Measurements from ENCODE around the gene HSPH1. TPM values are rescaled to one million over a fixed set of nuclear protein-coding genes. Genes with fewer than 3 reads are reported as not detected.

The HSPH1 gene
- total and polyA plus RNA-seq, 2 of the 13 experiments (the other 11 are each of a cell fraction or from before 2014, with no cell fraction given) = 13.0 to 62.9 TPM

DNA sequence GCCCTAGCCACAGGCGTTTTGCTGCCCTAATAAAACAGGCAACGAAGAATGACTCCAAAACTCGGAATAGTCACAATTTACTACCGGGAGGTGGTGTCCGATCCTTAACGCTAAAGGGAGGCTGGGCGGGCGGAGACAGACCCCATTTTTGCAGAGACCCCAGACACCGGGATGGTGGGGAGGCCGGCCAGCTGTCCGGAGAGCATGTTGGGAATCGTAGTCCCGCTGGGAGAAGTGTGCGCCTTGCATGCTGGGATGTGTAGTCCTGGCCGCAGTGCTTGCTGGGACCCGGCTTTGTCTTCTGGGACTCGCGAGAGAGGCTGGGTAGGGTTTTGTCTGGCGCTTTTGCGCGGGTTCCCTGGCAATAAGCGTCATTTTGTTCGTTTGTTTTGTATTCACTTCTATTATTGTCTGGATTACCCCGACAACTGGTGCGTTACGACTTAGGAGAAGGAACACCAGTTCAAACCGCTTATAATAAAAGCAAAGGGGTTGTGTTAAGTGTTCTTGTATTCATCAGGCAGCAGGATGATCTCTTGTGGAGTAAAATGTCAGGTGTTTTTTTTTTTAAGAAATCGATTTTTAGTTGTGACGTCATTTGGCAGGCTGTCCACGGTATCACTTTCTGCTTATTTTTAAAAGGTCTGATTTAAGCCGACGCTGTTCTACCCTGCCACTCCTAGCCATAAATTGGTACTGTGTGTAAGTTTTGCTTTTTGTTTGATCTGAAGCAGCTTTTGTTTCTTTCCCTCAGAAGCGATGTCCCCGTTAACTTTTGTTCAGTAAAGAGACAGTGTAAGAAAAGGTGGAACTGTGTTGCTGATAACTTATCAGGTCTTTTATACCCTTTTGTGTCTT lies 676 bp upstream of the HSPH1 start (continued):
- TF ChIP-seq, protein P1, sequence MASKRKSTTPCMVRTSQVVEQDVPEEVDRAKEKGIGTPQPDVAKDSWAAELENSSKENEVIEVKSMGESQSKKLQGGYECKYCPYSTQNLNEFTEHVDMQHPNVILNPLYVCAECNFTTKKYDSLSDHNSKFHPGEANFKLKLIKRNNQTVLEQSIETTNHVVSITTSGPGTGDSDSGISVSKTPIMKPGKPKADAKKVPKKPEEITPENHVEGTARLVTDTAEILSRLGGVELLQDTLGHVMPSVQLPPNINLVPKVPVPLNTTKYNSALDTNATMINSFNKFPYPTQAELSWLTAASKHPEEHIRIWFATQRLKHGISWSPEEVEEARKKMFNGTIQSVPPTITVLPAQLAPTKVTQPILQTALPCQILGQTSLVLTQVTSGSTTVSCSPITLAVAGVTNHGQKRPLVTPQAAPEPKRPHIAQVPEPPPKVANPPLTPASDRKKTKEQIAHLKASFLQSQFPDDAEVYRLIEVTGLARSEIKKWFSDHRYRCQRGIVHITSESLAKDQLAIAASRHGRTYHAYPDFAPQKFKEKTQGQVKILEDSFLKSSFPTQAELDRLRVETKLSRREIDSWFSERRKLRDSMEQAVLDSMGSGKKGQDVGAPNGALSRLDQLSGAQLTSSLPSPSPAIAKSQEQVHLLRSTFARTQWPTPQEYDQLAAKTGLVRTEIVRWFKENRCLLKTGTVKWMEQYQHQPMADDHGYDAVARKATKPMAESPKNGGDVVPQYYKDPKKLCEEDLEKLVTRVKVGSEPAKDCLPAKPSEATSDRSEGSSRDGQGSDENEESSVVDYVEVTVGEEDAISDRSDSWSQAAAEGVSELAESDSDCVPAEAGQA (IDR thresholded peaks at IDR 0.05; ENCODE audit: low read depth) = peak; percentile 79
- TF ChIP-seq, protein P1 (CRISPR knock-in tag; IDR thresholded peaks at IDR 0.05; ENCODE audit: borderline replicate concordance) = no peak; the same call in 1 of the 2 replicates
- TF ChIP-seq ATRX (CRISPR knock-in tag; IDR thresholded peaks at IDR 0.05; ENCODE audit: borderline replicate concordance) (no peak), ZSCAN20 (CRISPR knock-in tag; IDR thresholded peaks at IDR 0.05; ENCODE audit: borderline replicate concordance) (no peak), ZSCAN22 (CRISPR knock-in tag; IDR thresholded peaks at IDR 0.05) (no peak), ZNF777 (CRISPR knock-in tag; IDR thresholded peaks at IDR 0.05) (no peak; the same call in 1 of the 2 replicates), ZNF776 (CRISPR knock-in tag; IDR thresholded peaks at IDR 0.05) (no peak), ZNF878 (CRISPR knock-in tag; IDR thresholded peaks at IDR 0.05) (no peak), WIZ (CRISPR knock-in tag; IDR thresholded peaks at IDR 0.05) (no peak), ZNF558 (CRISPR knock-in tag; IDR thresholded peaks at IDR 0.05; ENCODE audit: borderline replicate concordance) (no peak), NFYB (CRISPR knock-in tag; IDR thresholded peaks at IDR 0.05) (peak; percentile 9; the same call in 1 of the 2 replicates), NFKB2 (CRISPR knock-in tag; IDR thresholded peaks at IDR 0.05; ENCODE audit: borderline replicate concordance) (no peak), BRCA1 (CRISPR knock-in tag; IDR thresholded peaks at IDR 0.05) (0 out of 2 replicates have a peak, but pooled peaks have one; percentile 8), ZNF367 (CRISPR knock-in tag; IDR thresholded peaks at IDR 0.05; ENCODE audit: borderline replicate concordance) (no peak), REL (CRISPR knock-in tag; conservative IDR thresholded peaks at IDR 0.05) (0 out of 2 replicates have a peak, but pooled peaks have one; percentile 52), ZNF292 (CRISPR knock-in tag; IDR thresholded peaks at IDR 0.05; ENCODE audit: borderline replicate concordance, low read depth) (no peak), MED13 (CRISPR knock-in tag; IDR thresholded peaks at IDR 0.05) (no peak)
- TF ChIP-seq, protein P2, sequence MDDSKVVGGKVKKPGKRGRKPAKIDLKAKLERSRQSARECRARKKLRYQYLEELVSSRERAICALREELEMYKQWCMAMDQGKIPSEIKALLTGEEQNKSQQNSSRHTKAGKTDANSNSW (CRISPR knock-in tag; IDR thresholded peaks at IDR 0.05; ENCODE audit: borderline replicate concordance) = no peak
- TF ChIP-seq, protein P3, sequence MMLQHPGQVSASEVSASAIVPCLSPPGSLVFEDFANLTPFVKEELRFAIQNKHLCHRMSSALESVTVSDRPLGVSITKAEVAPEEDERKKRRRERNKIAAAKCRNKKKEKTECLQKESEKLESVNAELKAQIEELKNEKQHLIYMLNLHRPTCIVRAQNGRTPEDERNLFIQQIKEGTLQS (CRISPR knock-in tag; IDR thresholded peaks at IDR 0.05) = no peak
- TF ChIP-seq, protein P4, sequence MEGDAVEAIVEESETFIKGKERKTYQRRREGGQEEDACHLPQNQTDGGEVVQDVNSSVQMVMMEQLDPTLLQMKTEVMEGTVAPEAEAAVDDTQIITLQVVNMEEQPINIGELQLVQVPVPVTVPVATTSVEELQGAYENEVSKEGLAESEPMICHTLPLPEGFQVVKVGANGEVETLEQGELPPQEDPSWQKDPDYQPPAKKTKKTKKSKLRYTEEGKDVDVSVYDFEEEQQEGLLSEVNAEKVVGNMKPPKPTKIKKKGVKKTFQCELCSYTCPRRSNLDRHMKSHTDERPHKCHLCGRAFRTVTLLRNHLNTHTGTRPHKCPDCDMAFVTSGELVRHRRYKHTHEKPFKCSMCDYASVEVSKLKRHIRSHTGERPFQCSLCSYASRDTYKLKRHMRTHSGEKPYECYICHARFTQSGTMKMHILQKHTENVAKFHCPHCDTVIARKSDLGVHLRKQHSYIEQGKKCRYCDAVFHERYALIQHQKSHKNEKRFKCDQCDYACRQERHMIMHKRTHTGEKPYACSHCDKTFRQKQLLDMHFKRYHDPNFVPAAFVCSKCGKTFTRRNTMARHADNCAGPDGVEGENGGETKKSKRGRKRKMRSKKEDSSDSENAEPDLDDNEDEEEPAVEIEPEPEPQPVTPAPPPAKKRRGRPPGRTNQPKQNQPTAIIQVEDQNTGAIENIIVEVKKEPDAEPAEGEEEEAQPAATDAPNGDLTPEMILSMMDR (CRISPR knock-in tag; IDR thresholded peaks at IDR 0.05) = no peak
- TF ChIP-seq, protein P5, sequence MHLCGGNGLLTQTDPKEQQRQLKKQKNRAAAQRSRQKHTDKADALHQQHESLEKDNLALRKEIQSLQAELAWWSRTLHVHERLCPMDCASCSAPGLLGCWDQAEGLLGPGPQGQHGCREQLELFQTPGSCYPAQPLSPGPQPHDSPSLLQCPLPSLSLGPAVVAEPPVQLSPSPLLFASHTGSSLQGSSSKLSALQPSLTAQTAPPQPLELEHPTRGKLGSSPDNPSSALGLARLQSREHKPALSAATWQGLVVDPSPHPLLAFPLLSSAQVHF (CRISPR knock-in tag; IDR thresholded peaks at IDR 0.05) = no peak

Data from HepG2 (cell line).